Measurements from ENCODE around the gene ERCC6L2. TPM values are rescaled to one million over a fixed set of nuclear protein-coding genes. Genes with fewer than 3 reads are reported as not detected.

Gene ERCC6L2
- total RNA-seq, 4 donors from 2014 or later, result 82.0 to 128 (median 108) TPM

- no peak for DNase-seq (ENCODE audit: low spot score in 2 of 2)
- 85% methylated on average over 6 of the region's 6 CpGs for WGBS, 2 donors
- no peaks in the 10 kb centered on the region for H3K27me3 ChIP-seq
- H3K9me3 ChIP-seq, result no peaks in the 10 kb centered on the region
- H3K4me1 ChIP-seq, result peaks cover 0 to 2% (median 0%) of the 10 kb centered on the region in 4 donors
- no peaks in the 10 kb centered on the region for H3K36me3 ChIP-seq
- TF ChIP-seq CTCF (IDR thresholded peaks at IDR 0.05) (no peak), POLR2A (IDR thresholded peaks at IDR 0.05) (no peak), EP300 (IDR thresholded peaks at IDR 0.05) (no peak)
- no peak overlapping the region for H3K4me3 ChIP-seq
- H3K27ac ChIP-seq, result no peak overlapping the region
These were observed 41.8 kb upstream of the ERCC6L2 start for GRCh38 chr9:95833546-95834178.

- H3K27ac ChIP-seq, result no peak overlapping the region
- TF ChIP-seq POLR2A (IDR thresholded peaks at IDR 0.05) (no peak), EP300 (IDR thresholded peaks at IDR 0.05) (no peak), CTCF (IDR thresholded peaks at IDR 0.05) (no peak)
These were observed 41.1 kb upstream of the ERCC6L2 start for GRCh38 chr9:95834281-95834907.

GRCh38 chr9:95835393-95835792, 40.1 kb upstream of the ERCC6L2 start:
- DNase-seq (ENCODE audit: low spot score in 2 of 2), result no peak
- Histone ChIP-seq H3K36me3 (no peaks in the 10 kb centered on the region), H3K4me1 (peaks cover 0 to 16% (median 2%) of the 10 kb centered on the region in 4 donors), H3K4me3 (no peak overlapping the region), H3K27ac (no peak overlapping the region), H3K9me3 (no peaks in the 10 kb centered on the region), H3K27me3 (no peaks in the 10 kb centered on the region)
- 60 to 63% methylated on average over 2 of the region's 2 CpGs for WGBS, 2 donors
- TF ChIP-seq CTCF (IDR thresholded peaks at IDR 0.05) (no peak), EP300 (IDR thresholded peaks at IDR 0.05) (no peak), POLR2A (IDR thresholded peaks at IDR 0.05) (no peak)

More at GRCh38 chr9:95834281-95834907, 41.1 kb upstream of the ERCC6L2 start:
- no peak for DNase-seq (ENCODE audit: low spot score in 2 of 2)
- Histone ChIP-seq H3K36me3 (no peaks in the 10 kb centered on the region), H3K4me1 (peaks cover 0 to 6% (median 0%) of the 10 kb centered on the region in 4 donors), H3K9me3 (no peaks in the 10 kb centered on the region), H3K4me3 (no peak overlapping the region), H3K27me3 (no peaks in the 10 kb centered on the region)
- WGBS, 2 donors, result 64 to 70% methylated on average over 3 of the region's 3 CpGs

GRCh38 chr9:95836072-95836471, 39.4 kb upstream of the ERCC6L2 start:
- Histone ChIP-seq H3K27ac (no peak overlapping the region), H3K9me3 (no peaks in the 10 kb centered on the region), H3K4me3 (no peak overlapping the region), H3K4me1 (peaks cover 0 to 23% (median 2%) of the 10 kb centered on the region in 4 donors), H3K36me3 (no peaks in the 10 kb centered on the region), H3K27me3 (no peaks in the 10 kb centered on the region)
- 71 to 85% methylated on average over 1 of the region's 1 CpG for WGBS, 2 donors
- TF ChIP-seq POLR2A (IDR thresholded peaks at IDR 0.05) (no peak), EP300 (IDR thresholded peaks at IDR 0.05) (no peak), CTCF (IDR thresholded peaks at IDR 0.05) (no peak)
- DNase-seq (ENCODE audit: low spot score in 2 of 2), result no peak

- H3K4me1 ChIP-seq, result peaks cover 0 to 23% (median 2%) of the 10 kb centered on the region in 4 donors
- no peaks in the 10 kb centered on the region for H3K36me3 ChIP-seq
- H3K27ac ChIP-seq, result no peak overlapping the region
- no peaks in the 10 kb centered on the region for H3K9me3 ChIP-seq
- no peak for TF ChIP-seq POLR2A (IDR thresholded peaks at IDR 0.05)
- TF ChIP-seq EP300 (IDR thresholded peaks at IDR 0.05), result no peak
- TF ChIP-seq CTCF (IDR thresholded peaks at IDR 0.05), result no peak
- 82 to 98% methylated on average over 3 of the region's 3 CpGs for WGBS, 2 donors
- no peak for DNase-seq (ENCODE audit: low spot score in 2 of 2)
- H3K4me3 ChIP-seq, result no peak overlapping the region
- no peaks in the 10 kb centered on the region for H3K27me3 ChIP-seq
These were observed 36.5 kb upstream of the ERCC6L2 start for GRCh38 chr9:95839012-95839411.

All from tibial nerve (tissue), 4 donors.